A549 (cell line): ENCODE data around the gene CDC73. TPM values are rescaled to one million over a fixed set of nuclear protein-coding genes. Genes with fewer than 3 reads are reported as not detected.

ENCODE experiments used
- ATAC-seq, 2 experiments: fragments of 200-7000 bp in 1 of 2; fragments of >200 bp in 1 of 2; cut with Nextera tagmentation in 1 of 2; cut with Tn5 transposase in 1 of 2; 3 replicates each; pipeline versions ENCODE4 v1.8.0 to v1.9.1; 2018 to 2020; ENCODE audit warnings: mild to moderate bottlenecking in 1 of 2, moderate library complexity in 1 of 2
- CTCF ChIA-PET: fragments of 300-600 bp; sonication (Branson Sonifier 250); formaldehyde crosslinking; extraction: SDS; loops from one replicate; lab custom pipeline; 2021; ENCODE audit warnings: antibody characterized with exemption, inconsistent platforms; lab: Yijun Ruan, JAX
- POLR2A ChIA-PET: fragments of 350-600 bp; formaldehyde crosslinking; extraction: SDS; loops from one replicate; lab custom pipeline; 2021; ENCODE audit warnings: antibody characterized with exemption, inconsistent platforms; lab: Yijun Ruan, JAX
- DNase-seq, 2 experiments: peaks; one replicate each; pipeline versions ENCODE4 v3.0.0 to v3.0.0-alpha.2; 2011 to 2016; ENCODE audit warnings: low read depth in 1 of 2, low spot score in 1 of 2
- FAIRE-seq: peaks from 2 replicates; lab custom pipeline; 2011; peaks lifted over from hg19 to GRCh38; lab: Jason Lieb, UNC
- H3K27ac ChIP-seq, 2 experiments: fragments of >200 bp; sonication (Bioruptor Twin); formaldehyde crosslinking; 3 replicates each; pipeline ENCODE4 v1.5.1; 2016 to 2017
- H3K4me1 ChIP-seq: fragments of >200 bp; sonication (Bioruptor Twin); formaldehyde crosslinking; 3 replicates; pipeline ENCODE4 v1.6.1; 2016
- H3K4me2 ChIP-seq: fragments of >200 bp; sonication (Bioruptor Twin); formaldehyde crosslinking; 3 replicates; pipeline ENCODE4 v1.6.1; 2016
- H3K4me3 ChIP-seq: fragments of >200 bp; sonication (Bioruptor Twin); formaldehyde crosslinking; 3 replicates; pipeline ENCODE4 v1.5.1; 2016
- H3K9me3 ChIP-seq: fragments of >200 bp; sonication (Bioruptor Twin); formaldehyde crosslinking; 3 replicates; pipeline ENCODE4 v1.6.1; 2016
- BHLHE40 ChIP-seq: IDR thresholded peaks from 2 replicates; pipeline ENCODE4 v1.6.1; 2012; ENCODE audit warnings: low read depth, low read length, inconsistent platforms
- EHMT2 ChIP-seq: fragments of 200-600 bp; sonication (generic); IDR thresholded peaks from 2 replicates; pipeline ENCODE4 v1.6.1; 2016; ENCODE audit warnings: antibody characterized with exemption, low read depth, mild to moderate bottlenecking, moderate library complexity
- HOXB5 ChIP-seq: fragments of 250-450 bp; sonication (Bioruptor Pico); IDR thresholded peaks from 2 replicates; pipeline ENCODE4 v1.5.0; 2020; ENCODE audit warnings: mild to moderate bottlenecking, moderate library complexity
- MYC ChIP-seq: IDR thresholded peaks from 2 replicates; pipeline ENCODE4 v1.6.1; 2012; ENCODE audit warnings: mild to moderate bottlenecking, inconsistent platforms, low read length, improper control_type of control experiment, borderline replicate concordance
- RAD21 ChIP-seq, 2 experiments: fragments of >200 bp in 1 of 2; sonication (Bioruptor Twin) in 1 of 2; formaldehyde crosslinking in 1 of 2; IDR thresholded peaks in 1 of 2; conservative IDR thresholded peaks in 1 of 2; 2 replicates in 1 of 2; 3 replicates in 1 of 2; pipeline ENCODE4 v1.6.1; 2012 to 2018; ENCODE audit warnings: inconsistent platforms in 1 of 2
- SMC3 ChIP-seq: fragments of >200 bp; sonication (Bioruptor Twin); formaldehyde crosslinking; IDR thresholded peaks from 3 replicates; pipeline ENCODE4 v1.6.1; 2018; ENCODE audit warnings: inconsistent platforms
- SREBF2 ChIP-seq: fragments of 450-650 bp; IDR thresholded peaks from 2 replicates; pipeline ENCODE4 v1.6.1; 2014; ENCODE audit warnings: mild to moderate bottlenecking, moderate library complexity
- TFCP2L1 ChIP-seq: fragments of 250-450 bp; sonication (Bioruptor Pico); IDR thresholded peaks from 2 replicates; pipeline ENCODE4 v1.5.0; 2021; ENCODE audit warnings: mild to moderate bottlenecking
- WGBS: methylation state at CpG from one replicate; pipeline ENCODE4 v1.1.6; 2017; ENCODE audit errors: missing lambda C conversion rate; 5-methylcytosine and 5-hydroxymethylcytosine counted together
- polyA plus RNA-seq, 4 experiments: library from polyadenylated mRNA; depleted of rRNA in 3 of 4; stranded (reverse); fragments of >200 nt; fragmentation: RNase III in 1 of 4; extraction: RNeasy Plus Mini Kit Qiagen cat#74134 plus additional on column Dnase treatment in 1 of 4; gene quantifications; 2 replicates in 3 of 4; 3 replicates in 1 of 4; pipeline ENCODE4 v1.2.3, GENCODE V29; 2011 to 2017
- TF ChIP-seq, protein P1 (sequence below): fragments of 200-600 bp; sonication (generic); IDR thresholded peaks from 2 replicates; pipeline ENCODE4 v1.6.1; 2016; ENCODE audit warnings: antibody characterized with exemption, mild to moderate bottlenecking, moderate library complexity
- TF ChIP-seq, protein P2 (sequence below): fragments of >200 bp; sonication (Bioruptor Twin); formaldehyde crosslinking; IDR thresholded peaks from 2 replicates; pipeline ENCODE4 v1.6.1; 2016
- TF ChIP-seq, protein P3 (sequence below): fragments of 150-350 bp; IDR thresholded peaks from 2 replicates; pipeline ENCODE4 v1.6.1; 2014; ENCODE audit warnings: low read depth, mild to moderate bottlenecking, low read length
- TF ChIP-seq, protein P4 (sequence below): fragments of 450-650 bp; IDR thresholded peaks from 2 replicates; pipeline ENCODE4 v1.6.1; 2014; ENCODE audit warnings: antibody characterized with exemption
- TF ChIP-seq, protein P5 (sequence below): fragments of >200 bp; sonication (Bioruptor Twin); formaldehyde crosslinking; IDR thresholded peaks from 3 replicates; pipeline ENCODE4 v1.5.1; 2016

Gene CDC73
- polyA plus RNA-seq, 2 of the 4 experiments (the other 2 are of a cell fraction): 42.2 to 77.9 TPM

DNA sequence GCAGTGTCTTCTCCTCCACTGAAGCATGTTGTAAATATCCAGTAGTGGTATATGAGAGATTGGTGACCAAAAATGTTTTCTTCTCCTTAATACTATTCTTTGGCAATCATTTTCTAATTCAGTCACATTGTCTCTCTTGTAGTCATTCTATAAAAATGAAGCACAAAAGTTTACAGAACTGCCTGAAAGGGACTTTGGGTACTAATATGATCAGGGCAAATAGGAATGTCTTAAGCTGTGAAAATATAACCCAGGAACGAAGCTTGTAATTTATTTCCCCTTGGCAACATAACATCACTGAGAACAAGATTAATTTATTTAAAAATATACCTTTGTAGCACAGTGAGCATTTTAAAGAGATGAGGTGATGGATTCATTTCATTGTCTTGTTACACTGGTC lies 59.7 kb downstream of the CDC73 start (continued):
- no peak for TF ChIP-seq EHMT2

DNA sequence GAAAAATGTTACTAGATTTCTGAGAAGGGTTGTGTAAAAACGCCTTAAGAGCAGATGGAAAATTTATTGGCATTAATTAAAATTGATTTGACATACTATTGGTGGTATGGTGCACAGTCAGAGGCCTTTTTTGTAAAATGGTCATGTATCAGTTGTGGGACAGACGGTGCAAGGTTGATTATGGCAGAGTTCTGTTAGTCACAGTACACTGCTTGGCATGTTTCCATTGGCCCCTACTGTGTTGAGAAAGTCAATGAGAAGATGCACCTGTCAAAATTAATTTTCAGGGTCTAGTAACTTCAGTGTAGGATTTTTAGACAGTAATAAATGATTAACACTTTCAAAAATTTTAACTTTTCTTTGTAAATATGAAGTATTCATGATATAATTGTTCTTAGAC lies 60.2 kb downstream of the CDC73 start:
- Histone ChIP-seq H3K9me3 (no peaks in the 10 kb centered on the region), H3K4me3 (no peak overlapping the region), H3K27ac (no peak overlapping the region)
- ATAC-seq: no peak
- CTCF ChIA-PET: interaction anchor here (1.3 kb wide), 1 partner anchor 166 kb away, joined by 3 read pairs; no protein-coding TSS in a partner anchor
- 62% methylated on average over 2 of the region's 2 CpGs for WGBS
- no peak for FAIRE-seq
- POLR2A ChIA-PET: no interaction called here
- TF ChIP-seq, protein P1, sequence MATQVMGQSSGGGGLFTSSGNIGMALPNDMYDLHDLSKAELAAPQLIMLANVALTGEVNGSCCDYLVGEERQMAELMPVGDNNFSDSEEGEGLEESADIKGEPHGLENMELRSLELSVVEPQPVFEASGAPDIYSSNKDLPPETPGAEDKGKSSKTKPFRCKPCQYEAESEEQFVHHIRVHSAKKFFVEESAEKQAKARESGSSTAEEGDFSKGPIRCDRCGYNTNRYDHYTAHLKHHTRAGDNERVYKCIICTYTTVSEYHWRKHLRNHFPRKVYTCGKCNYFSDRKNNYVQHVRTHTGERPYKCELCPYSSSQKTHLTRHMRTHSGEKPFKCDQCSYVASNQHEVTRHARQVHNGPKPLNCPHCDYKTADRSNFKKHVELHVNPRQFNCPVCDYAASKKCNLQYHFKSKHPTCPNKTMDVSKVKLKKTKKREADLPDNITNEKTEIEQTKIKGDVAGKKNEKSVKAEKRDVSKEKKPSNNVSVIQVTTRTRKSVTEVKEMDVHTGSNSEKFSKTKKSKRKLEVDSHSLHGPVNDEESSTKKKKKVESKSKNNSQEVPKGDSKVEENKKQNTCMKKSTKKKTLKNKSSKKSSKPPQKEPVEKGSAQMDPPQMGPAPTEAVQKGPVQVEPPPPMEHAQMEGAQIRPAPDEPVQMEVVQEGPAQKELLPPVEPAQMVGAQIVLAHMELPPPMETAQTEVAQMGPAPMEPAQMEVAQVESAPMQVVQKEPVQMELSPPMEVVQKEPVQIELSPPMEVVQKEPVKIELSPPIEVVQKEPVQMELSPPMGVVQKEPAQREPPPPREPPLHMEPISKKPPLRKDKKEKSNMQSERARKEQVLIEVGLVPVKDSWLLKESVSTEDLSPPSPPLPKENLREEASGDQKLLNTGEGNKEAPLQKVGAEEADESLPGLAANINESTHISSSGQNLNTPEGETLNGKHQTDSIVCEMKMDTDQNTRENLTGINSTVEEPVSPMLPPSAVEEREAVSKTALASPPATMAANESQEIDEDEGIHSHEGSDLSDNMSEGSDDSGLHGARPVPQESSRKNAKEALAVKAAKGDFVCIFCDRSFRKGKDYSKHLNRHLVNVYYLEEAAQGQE: no peak
- TF ChIP-seq BHLHE40 (no peak), TFCP2L1 (CRISPR knock-in tag) (no peak), HOXB5 (CRISPR knock-in tag) (no peak), SREBF2 (no peak)
- TF ChIP-seq, protein P2, sequence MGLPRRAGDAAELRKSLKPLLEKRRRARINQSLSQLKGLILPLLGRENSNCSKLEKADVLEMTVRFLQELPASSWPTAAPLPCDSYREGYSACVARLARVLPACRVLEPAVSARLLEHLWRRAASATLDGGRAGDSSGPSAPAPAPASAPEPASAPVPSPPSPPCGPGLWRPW: no peak
- TF ChIP-seq, protein P3, sequence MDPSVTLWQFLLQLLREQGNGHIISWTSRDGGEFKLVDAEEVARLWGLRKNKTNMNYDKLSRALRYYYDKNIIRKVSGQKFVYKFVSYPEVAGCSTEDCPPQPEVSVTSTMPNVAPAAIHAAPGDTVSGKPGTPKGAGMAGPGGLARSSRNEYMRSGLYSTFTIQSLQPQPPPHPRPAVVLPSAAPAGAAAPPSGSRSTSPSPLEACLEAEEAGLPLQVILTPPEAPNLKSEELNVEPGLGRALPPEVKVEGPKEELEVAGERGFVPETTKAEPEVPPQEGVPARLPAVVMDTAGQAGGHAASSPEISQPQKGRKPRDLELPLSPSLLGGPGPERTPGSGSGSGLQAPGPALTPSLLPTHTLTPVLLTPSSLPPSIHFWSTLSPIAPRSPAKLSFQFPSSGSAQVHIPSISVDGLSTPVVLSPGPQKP: no peak
- TF ChIP-seq, protein P4, sequence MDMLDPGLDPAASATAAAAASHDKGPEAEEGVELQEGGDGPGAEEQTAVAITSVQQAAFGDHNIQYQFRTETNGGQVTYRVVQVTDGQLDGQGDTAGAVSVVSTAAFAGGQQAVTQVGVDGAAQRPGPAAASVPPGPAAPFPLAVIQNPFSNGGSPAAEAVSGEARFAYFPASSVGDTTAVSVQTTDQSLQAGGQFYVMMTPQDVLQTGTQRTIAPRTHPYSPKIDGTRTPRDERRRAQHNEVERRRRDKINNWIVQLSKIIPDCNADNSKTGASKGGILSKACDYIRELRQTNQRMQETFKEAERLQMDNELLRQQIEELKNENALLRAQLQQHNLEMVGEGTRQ: no peak
- TF ChIP-seq, all 56 proteins: peak for 0
- no peak for DNase-seq
- peaks cover 25% of the 10 kb centered on the region; the same call in 2 of the 3 replicates for H3K4me1 ChIP-seq
- no peak overlapping the region for H3K4me2 ChIP-seq

DNA sequence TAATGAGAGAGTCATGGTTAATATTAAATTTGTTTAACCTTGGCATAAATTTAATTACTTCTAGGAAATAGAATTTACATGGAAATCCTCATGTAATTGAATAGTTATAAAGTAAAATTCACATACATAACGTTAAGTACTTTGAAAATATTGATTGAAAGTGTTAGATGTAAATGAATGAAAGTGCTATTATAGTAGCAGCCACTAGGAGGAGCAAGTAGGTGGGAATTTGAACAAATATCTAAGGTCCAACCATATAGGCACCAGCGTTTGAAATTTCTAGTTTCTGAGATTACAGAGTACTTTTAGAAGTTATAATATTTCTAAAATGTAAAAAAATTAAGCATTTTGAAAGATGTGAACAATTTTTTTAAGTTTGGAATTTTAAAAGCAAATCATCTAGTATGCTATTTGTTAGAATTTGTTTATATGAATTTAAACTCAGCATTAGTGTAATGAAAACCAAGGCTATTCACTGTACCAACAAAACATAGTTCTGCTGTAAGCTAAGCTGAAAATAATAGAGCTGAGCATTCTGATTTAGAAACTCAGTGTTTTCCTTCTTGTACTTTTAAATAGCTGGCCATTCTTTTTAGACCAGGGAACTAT lies 61.3 kb downstream of the CDC73 start:
- no peak overlapping the region for H3K4me3 ChIP-seq
- peak; percentile 78 for TF ChIP-seq SMC3
- TF ChIP-seq, protein P5, sequence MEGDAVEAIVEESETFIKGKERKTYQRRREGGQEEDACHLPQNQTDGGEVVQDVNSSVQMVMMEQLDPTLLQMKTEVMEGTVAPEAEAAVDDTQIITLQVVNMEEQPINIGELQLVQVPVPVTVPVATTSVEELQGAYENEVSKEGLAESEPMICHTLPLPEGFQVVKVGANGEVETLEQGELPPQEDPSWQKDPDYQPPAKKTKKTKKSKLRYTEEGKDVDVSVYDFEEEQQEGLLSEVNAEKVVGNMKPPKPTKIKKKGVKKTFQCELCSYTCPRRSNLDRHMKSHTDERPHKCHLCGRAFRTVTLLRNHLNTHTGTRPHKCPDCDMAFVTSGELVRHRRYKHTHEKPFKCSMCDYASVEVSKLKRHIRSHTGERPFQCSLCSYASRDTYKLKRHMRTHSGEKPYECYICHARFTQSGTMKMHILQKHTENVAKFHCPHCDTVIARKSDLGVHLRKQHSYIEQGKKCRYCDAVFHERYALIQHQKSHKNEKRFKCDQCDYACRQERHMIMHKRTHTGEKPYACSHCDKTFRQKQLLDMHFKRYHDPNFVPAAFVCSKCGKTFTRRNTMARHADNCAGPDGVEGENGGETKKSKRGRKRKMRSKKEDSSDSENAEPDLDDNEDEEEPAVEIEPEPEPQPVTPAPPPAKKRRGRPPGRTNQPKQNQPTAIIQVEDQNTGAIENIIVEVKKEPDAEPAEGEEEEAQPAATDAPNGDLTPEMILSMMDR: peak; percentile 81
- TF ChIP-seq MYC: no peak
- TF ChIP-seq RAD21 (conservative IDR thresholded peaks at IDR 0.05 in 1 of 2, IDR thresholded peaks at IDR 0.05 in 1 of 2): peak; percentile 81 to 83
- POLR2A ChIA-PET: no interaction called here
- 2% methylated on average over 2 of the region's 2 CpGs for WGBS
- FAIRE-seq: no peak
- H3K27ac ChIP-seq: no peak overlapping the region
- H3K4me2 ChIP-seq: peak overlapping the region; percentile 24; the same call in 2 of the 3 replicates
- peak in 1 of 2 experiments; percentile 54 for DNase-seq
- peak in 1 of 2 experiments; percentile 67; a peak in 3 of 6 replicates for ATAC-seq
- CTCF ChIA-PET: no interaction called here
- no peaks in the 10 kb centered on the region for H3K9me3 ChIP-seq
- peaks cover 29% of the 10 kb centered on the region; the same call in 2 of the 3 replicates for H3K4me1 ChIP-seq
